Hair follicle dermal papilla cell (primary cell): Measurements from ENCODE around the gene RCVRN. TPM values are rescaled to one million over a fixed set of nuclear protein-coding genes. Genes with fewer than 3 reads are reported as not detected.

ENCODE experiments used
- total RNA-seq: library from RNA; depleted of rRNA; stranded (reverse); fragments of >200 nt; gene quantifications from 2 replicates; pipeline ENCODE4 v1.2.3, GENCODE V29; 2012

The RCVRN gene
- total RNA-seq, result under 0.01 and 0.16 TPM in 2 replicates

DNA sequence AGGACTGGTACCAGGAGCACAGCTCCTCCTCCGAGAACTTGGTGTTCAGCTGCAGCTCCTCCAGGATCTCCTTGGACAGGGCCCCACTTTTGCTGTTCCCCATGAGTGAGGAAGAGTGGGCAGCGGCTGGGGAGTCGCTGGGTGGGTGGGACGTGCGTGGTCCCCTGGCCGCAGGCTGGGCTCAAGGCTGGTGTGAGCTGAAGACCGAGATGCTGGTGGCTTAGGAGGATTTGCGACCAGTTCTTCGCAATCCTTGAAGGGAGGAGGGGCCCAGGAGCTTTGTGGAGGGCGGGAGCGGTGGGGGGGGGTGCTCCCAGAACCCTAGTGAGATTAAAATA lies at the start of gene RCVRN:
Gene RCVRN (minus strand): TSS at position 194 of the 338 bp plus-strand sequence. CDS start 91 bp downstream, at position 103.

Other genes with a start within 250 kb of the RCVRN start
- gene DHRS7C, start 113.7 kb downstream of the RCVRN start, total RNA-seq, result not detected in 2 replicates
- gene GSG1L2, start 83.2 kb downstream of the RCVRN start, total RNA-seq, result not detected in 2 replicates
- gene GLP2R, start 79.3 kb downstream of the RCVRN start, total RNA-seq, result not detected in 2 replicates